Neural progenitor cell (in vitro differentiated cells): ENCODE data around the gene WDR89.

ENCODE experiments used
- EZH2 ChIP-seq: fragments of 200-600 bp; sonication (generic); IDR thresholded peaks from 2 replicates; pipeline ENCODE4 v1.6.1; 2017; ENCODE audit warnings: antibody characterized with exemption, mild to moderate bottlenecking, moderate library complexity
- TF ChIP-seq, protein P1 (sequence below): fragments of 200-600 bp; sonication (generic); IDR thresholded peaks from 2 replicates; pipeline ENCODE4 v1.5.1; 2017; ENCODE audit warnings: antibody characterized with exemption, mild to moderate bottlenecking

DNA sequence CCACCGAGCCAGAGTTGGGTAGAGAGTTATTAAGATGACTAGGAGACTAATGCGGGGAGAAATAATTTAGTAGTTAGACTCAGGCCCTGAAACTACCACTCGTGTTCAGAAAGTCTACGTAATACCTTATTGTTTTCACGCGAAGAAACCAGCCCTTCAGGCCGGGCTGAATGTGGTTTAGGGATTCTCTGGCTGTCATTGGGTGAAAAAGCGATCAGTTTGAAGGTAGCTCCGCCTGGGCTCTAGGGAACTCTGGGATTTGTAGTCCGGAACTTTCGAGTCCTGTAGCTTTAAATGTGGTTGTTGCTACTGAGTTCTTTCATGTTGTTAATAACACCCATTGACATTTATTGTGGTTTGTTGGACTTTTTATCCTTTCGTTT, 549 bp upstream of the WDR89 start:
- no peak for TF ChIP-seq EZH2
- TF ChIP-seq, protein P1, sequence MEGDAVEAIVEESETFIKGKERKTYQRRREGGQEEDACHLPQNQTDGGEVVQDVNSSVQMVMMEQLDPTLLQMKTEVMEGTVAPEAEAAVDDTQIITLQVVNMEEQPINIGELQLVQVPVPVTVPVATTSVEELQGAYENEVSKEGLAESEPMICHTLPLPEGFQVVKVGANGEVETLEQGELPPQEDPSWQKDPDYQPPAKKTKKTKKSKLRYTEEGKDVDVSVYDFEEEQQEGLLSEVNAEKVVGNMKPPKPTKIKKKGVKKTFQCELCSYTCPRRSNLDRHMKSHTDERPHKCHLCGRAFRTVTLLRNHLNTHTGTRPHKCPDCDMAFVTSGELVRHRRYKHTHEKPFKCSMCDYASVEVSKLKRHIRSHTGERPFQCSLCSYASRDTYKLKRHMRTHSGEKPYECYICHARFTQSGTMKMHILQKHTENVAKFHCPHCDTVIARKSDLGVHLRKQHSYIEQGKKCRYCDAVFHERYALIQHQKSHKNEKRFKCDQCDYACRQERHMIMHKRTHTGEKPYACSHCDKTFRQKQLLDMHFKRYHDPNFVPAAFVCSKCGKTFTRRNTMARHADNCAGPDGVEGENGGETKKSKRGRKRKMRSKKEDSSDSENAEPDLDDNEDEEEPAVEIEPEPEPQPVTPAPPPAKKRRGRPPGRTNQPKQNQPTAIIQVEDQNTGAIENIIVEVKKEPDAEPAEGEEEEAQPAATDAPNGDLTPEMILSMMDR = no peak
